HCT116 (cell line): ENCODE results near the gene ZNF512.

Source experiments
- CBX3 ChIP-seq: IDR thresholded peaks from 2 replicates; pipeline ENCODE4 v1.6.1; 2012; ENCODE audit warnings: low read depth
- EZH2 ChIP-seq: fragments of 200-600 bp; sonication (generic); IDR thresholded peaks from 2 replicates; pipeline ENCODE4 v1.6.1; 2017; ENCODE audit warnings: antibody characterized with exemption, mixed run types
- EZH2phosphoT487 ChIP-seq: fragments of 200-600 bp; IDR thresholded peaks from 2 replicates; pipeline ENCODE4 v1.6.1; 2018; ENCODE audit warnings: antibody characterized with exemption, borderline replicate concordance
- POLR2A ChIP-seq: IDR thresholded peaks from 2 replicates; pipeline ENCODE4 v1.7.0; 2011; ENCODE audit warnings: borderline replicate concordance; ENCODE audit not compliant: insufficient read depth, insufficient read length; ENCODE audit errors: extremely low read depth
- POLR2AphosphoS5 ChIP-seq: IDR thresholded peaks from 2 replicates; pipeline ENCODE4 v1.6.1; 2011; ENCODE audit warnings: mild to moderate bottlenecking, low read depth, low read length, moderate library complexity
- SP1 ChIP-seq: IDR thresholded peaks from 2 replicates; pipeline ENCODE4 v1.6.1; 2012; ENCODE audit warnings: low read depth
- TF ChIP-seq, protein P1 (sequence below), 3 experiments: fragments of 200-600 bp in 1 of 3; sonication (generic) in 1 of 3; IDR thresholded peaks in 2 of 3; conservative IDR thresholded peaks in 1 of 3; 2 replicates each; pipeline ENCODE4 v1.5.1; 2012 to 2017; ENCODE audit warnings: low read depth in 2 of 3, low read length in 2 of 3, antibody characterized with exemption in 1 of 3, borderline replicate concordance in 1 of 3, control low read depth in 1 of 3, mild to moderate bottlenecking in 1 of 3, mixed read lengths in 1 of 3, mixed run types in 1 of 3, moderate library complexity in 1 of 3; ENCODE audit not compliant: insufficient read depth in 1 of 3
- TF ChIP-seq, protein P2 (sequence below): IDR thresholded peaks from 2 replicates; pipeline ENCODE4 v1.6.1; 2012

DNA sequence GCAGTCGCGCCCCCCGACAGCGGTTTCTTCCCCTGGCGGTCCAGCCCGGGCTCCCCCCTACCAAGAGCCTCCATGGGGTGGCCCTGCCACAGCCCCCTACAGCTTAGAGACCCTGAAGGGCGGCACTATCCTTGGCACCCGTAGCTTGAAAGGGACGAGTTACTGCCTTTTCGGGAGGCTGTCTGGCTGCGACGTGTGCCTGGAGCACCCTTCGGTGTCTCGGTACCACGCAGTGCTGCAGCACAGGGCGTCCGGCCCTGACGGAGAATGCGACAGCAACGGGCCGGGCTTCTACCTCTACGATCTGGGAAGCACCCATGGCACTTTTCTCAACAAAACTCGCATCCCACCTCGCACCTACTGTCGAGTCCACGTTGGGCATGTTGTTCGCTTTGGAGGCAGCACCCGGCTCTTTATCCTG lies 81.3 kb downstream of the ZNF512 start:
- TF ChIP-seq, protein P1, sequence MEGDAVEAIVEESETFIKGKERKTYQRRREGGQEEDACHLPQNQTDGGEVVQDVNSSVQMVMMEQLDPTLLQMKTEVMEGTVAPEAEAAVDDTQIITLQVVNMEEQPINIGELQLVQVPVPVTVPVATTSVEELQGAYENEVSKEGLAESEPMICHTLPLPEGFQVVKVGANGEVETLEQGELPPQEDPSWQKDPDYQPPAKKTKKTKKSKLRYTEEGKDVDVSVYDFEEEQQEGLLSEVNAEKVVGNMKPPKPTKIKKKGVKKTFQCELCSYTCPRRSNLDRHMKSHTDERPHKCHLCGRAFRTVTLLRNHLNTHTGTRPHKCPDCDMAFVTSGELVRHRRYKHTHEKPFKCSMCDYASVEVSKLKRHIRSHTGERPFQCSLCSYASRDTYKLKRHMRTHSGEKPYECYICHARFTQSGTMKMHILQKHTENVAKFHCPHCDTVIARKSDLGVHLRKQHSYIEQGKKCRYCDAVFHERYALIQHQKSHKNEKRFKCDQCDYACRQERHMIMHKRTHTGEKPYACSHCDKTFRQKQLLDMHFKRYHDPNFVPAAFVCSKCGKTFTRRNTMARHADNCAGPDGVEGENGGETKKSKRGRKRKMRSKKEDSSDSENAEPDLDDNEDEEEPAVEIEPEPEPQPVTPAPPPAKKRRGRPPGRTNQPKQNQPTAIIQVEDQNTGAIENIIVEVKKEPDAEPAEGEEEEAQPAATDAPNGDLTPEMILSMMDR (IDR thresholded peaks at IDR 0.05 in 2 of 3, conservative IDR thresholded peaks at IDR 0.05 in 1 of 3; ENCODE audit: borderline replicate concordance in 1 of 3, insufficient read depth in 1 of 3, low read depth in 2 of 3, low read length in 2 of 3) = no peak
- TF ChIP-seq EZH2 (no peak), POLR2A (no peak), SP1 (no peak), CBX3 (no peak), EZH2phosphoT487 (no peak), POLR2AphosphoS5 (no peak)
- TF ChIP-seq, protein P2, sequence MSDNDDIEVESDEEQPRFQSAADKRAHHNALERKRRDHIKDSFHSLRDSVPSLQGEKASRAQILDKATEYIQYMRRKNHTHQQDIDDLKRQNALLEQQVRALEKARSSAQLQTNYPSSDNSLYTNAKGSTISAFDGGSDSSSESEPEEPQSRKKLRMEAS = no peak
